ENCODE measurements around the gene ESRP2.

ESRP2 gene

GRCh38 chr16:68188170-68188569, 47.8 kb downstream of the ESRP2 start:
- DNase-seq: no peak
- in situ Hi-C loops (cut with MboI; ENCODE audit: low pct_unique_long_range_greater_than_20kb, low sequenced_read_pairs): no loop called here

- in situ Hi-C loops (cut with MboI; ENCODE audit: low pct_unique_long_range_greater_than_20kb, low sequenced_read_pairs): no loop called here
- DNase-seq: no peak
Observed at GRCh38 chr16:68187505-68187904, 48.4 kb downstream of the ESRP2 start.

- in situ Hi-C loops (cut with MboI; ENCODE audit: low pct_unique_long_range_greater_than_20kb, low sequenced_read_pairs): no loop called here
Observed at GRCh38 chr16:68186877-68187276, 49.0 kb downstream of the ESRP2 start.

GRCh38 chr16:68183046-68183445, 52.9 kb downstream of the ESRP2 start:
- in situ Hi-C loops (cut with MboI; ENCODE audit: low pct_unique_long_range_greater_than_20kb, low sequenced_read_pairs): no loop called here
- no peak for DNase-seq

More at GRCh38 chr16:68186877-68187276, 49.0 kb downstream of the ESRP2 start:
- DNase-seq: no peak

- in situ Hi-C loops (cut with MboI; ENCODE audit: low pct_unique_long_range_greater_than_20kb, low sequenced_read_pairs): no loop called here
Observed at GRCh38 chr16:68179855-68180254, 56.1 kb downstream of the ESRP2 start.

GRCh38 chr16:68179196-68179795, 56.6 kb downstream of the ESRP2 start:
- no peak for DNase-seq
- in situ Hi-C loops (cut with MboI; ENCODE audit: low pct_unique_long_range_greater_than_20kb, low sequenced_read_pairs): no loop called here

More at GRCh38 chr16:68179855-68180254, 56.1 kb downstream of the ESRP2 start:
- no peak for DNase-seq

All from KBM-7 (cell line).